Cerebellar nuclear complex (tissue), 1 donor: ENCODE results near the gene EXOC6B.
"Not testable (repeated sequence)": the region's sequence is repeated elsewhere in the genome, so short reads cannot be mapped to it uniquely, and the experiment has no call there.

Source experiments
- DNase-seq, 2 experiments: peaks; one replicate each; lab custom pipeline; 2025; lab: John Stamatoyannopoulos, UW

The EXOC6B gene

GRCh38 chr2:72431737-72432136 lies 394.1 kb downstream of the EXOC6B start:
- no peak for DNase-seq

DNA sequence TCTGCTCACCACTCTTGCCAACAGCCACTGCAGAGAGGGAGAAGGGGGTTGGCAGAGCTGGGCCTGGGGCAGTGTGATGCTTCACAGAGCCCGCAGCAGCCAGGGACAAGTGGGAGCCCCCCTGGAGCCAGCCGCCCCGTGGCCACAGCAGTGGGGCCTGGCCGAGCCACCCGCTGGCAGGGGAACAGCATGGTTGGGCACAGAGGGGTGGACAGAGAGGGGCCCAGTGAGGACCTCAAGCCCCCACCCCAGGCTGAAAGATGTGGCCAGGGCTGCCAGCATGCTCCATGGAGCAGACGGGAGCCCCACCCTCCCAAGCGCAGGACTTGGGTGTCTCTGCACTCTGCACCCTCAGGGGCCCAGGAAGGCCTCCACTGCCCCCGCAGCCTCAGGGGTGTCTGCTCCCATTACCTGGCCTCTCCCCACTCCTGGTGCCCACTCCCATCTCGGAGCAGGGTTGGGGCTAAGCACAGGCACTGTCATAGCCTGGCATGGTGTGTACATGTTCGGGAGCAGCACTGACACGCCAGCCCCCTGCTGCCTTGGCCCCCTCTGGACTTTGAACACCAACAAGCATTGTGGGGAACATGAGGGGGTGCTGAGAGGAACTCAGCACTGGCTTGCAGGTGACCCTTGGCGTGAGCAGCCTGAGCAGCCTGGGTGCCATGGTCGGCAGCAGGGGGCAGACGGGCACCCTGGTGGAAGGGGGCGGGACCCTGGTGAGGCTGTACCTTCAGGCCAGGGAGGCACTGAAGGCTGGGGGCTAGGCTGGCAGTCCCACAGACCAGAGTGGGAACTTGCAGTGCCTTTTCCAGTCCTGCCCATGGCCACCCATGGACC lies 398.6 kb downstream of the EXOC6B start:
- no peak for DNase-seq

GRCh38 chr2:72425996-72426395 lies 399.8 kb downstream of the EXOC6B start:
- DNase-seq = no peak

DNA sequence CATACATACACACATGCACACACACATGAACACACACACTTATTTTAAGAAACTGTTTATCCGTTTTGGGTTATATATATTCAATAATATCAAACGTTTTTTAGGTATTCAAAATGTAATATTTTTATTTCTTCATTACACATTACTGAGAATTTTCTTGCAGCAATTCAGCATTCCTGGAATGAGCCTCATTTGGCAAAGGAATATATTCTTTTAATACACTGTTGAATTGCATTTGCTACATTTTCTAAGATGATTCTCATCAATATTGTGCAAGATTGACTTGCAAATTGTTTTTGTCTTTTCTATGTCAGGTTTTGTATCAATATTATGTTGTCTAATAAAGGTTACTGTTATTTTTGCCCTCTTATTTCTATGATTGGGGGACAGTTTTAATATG lies 402.1 kb downstream of the EXOC6B start:
- no peak for DNase-seq

DNA sequence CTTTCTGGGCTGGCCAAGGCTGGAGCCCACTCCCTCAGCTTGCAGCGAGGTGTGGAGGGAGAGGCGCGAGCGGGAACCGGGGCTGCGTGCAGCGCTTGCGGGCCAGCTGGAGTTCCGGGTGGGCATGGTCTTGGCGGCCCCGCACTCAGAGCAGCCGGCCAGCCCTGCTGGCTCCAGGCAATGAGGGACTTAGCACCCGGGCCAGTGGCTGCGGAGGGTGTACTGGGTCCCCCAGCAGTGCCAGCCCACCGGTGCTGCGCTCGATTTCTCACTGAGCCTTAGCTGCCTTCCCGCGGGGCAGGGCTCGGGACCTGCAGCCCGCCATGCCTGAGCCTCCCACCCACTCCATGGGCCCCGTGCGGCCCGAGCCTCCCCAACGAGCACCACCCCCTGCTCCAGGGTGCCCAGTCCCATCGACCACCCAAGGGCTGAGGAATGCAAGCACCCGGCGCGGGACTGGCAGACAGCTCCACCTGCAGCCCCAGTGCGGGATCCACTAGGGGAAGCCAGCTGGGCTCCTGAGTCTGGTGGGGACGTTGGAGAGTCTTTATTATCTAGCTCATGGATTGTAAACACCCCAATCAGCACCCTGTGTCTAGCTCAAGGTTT lies 404.0 kb downstream of the EXOC6B start:
- not testable (repeated sequence) for DNase-seq

DNA sequence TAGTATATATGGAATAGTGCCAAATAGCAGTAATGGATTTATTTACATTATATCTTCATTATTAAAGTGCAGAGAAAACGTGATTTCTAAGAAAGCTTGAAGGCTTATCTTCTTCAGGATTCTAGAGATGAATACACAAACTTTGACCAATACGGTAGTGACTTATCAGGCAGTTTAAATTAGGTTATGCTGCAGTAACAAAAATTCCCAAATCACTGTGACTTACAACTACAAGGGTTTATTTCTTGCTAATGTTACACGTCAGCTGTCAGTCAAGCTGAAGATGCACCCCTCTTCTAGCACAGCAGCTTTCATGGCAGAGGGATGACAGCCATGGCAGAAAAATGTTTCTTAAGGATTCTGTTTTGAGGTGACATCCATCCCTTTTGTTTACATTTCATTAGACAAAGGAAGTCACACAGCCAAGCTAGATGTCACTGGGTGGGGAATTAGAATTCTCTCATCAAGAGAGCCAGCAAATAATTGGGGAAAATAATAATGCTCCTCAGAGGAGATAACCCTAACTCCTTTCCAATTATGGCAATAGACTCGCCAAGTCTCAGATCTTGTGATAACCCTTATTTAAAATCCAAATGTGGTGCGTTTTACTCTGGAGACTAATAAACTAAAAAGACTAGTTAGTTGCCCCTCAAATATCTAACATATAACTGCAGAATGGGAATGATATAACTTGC lies 409.9 kb downstream of the EXOC6B start:
- DNase-seq = no peak

DNA sequence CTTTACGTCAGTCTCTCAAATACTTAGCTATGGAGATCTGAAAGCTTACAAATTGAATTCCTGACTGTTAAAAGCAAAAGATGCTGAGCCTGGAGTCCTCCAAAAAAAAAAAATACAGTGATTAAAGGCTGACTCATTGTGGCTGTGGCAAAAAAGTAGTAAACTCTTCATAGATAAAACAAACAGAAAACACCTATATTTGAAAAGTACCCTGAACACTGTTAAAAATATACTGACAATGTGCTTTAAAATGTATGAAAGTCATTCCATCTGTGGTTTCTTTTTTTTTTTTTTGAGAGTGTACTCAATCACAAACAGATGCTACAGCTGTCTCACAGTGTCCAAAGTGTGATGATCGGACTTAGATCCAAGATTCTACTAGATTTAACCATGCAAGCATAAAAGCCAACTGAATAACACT lies 410.6 kb downstream of the EXOC6B start:
- DNase-seq = no peak

DNA sequence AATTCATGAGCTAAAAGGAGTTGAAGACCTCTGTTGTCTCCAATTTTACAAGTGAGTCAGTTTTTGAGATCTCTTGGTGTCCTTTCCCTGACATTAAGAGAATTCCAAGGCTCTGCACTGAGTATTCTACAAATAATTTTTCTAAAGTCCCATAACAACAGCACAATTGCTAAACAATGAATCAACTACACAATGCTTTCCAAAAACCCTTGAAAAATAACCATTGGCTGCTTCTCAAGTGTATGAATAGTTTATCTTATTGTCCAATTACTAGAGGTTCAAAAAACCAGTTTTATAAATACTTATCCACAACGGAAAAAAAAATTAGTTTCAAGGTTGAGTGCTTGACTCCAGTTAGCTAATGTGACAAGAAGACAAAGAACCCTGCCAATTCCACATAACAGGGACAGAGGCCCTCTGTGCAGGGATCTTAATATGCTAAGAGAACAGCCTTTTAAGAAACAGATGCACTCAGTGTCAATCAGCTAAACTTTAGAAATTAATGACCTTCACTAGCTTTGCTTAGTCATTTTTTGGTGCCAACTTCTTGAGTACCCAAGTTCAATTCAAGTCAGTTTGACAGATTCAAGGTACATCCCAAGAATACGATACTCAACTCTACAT lies 411.6 kb downstream of the EXOC6B start:
- DNase-seq = no peak

- DNase-seq = no peak
These were observed 412.1 kb downstream of the EXOC6B start for GRCh38 chr2:72413716-72414115.

DNA sequence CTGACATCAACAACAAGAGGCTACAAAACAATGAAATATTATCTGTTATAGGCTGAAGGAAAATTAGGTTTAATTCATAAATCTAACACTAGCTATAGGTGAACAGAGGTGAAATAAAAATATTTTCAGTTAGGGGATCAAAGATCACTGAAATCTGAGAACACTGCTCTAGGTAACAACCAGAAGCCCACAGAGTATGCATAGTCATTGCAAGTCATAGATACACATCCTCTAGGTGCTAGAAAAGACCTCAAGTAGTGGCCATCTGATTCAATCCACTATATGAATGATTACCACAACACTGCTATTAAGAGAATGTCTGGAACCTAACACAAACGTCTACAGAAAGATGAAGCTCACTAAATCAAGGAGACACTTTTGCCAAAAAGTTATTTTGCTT lies 413.6 kb downstream of the EXOC6B start:
- no peak for DNase-seq

- DNase-seq = no peak
These were observed 426.0 kb downstream of the EXOC6B start for GRCh38 chr2:72399879-72400278.

DNA sequence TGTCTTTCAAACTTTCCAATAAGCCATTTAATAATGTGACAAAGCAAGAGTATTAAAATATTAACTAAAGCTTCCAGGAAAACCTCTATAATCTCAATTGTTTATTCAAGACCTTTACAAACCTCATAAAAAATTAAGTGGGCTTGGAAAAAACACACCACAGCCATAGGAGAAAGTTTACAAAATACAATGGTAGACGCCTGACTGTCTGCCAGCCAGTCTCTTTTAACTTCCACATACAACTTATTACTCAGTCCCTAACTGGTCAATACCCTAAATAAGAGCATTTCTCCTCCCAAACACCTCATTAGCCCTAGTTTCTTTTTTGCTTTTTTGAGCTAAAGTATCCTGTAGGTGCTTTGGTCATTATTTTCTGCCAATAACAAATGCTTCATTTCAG lies 430.7 kb downstream of the EXOC6B start:
- no peak for DNase-seq

GRCh38 chr2:72394541-72395070 lies 431.2 kb downstream of the EXOC6B start:
- no peak for DNase-seq

DNA sequence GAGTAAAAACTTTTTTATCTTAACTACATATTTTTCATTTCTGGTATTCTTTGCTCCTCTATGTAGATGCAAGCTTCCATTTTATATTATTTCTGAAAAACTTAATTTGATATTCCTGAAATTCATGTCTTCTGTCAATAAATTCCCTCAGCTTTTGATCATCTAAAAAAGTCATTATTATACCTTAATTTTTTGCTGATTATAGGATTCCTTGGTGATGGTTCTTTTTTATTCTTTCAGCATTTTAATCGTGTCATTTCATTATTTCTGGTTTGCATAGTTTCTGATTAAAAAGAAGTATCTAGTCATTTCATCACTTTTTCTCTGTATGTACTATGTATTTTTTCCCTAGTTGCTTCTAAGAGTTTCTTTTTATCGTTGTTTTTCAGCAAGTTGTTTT lies 436.4 kb downstream of the EXOC6B start:
- DNase-seq = no peak

GRCh38 chr2:72388263-72388662 lies 437.6 kb downstream of the EXOC6B start:
- no peak for DNase-seq

DNA sequence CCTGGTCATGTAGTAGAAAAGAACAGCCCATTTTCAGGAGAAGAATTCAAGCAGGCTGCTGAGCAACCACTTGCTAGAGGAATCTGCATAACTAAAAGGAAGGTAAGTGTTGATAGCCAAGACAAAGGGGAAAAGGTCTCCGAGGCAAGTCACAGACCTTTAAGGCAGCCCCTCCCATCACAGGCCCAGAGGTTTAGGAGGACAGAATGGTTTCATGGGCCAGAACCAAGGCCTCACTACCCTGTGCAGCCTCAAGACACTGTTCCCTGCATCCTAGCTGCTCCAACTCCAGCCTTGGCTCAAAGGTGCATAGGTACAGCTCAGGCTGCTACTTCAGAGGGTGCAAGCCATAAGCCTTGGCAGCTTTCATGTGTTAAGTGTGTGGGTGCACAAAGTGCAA lies 439.5 kb downstream of the EXOC6B start:
- no peak for DNase-seq

DNA sequence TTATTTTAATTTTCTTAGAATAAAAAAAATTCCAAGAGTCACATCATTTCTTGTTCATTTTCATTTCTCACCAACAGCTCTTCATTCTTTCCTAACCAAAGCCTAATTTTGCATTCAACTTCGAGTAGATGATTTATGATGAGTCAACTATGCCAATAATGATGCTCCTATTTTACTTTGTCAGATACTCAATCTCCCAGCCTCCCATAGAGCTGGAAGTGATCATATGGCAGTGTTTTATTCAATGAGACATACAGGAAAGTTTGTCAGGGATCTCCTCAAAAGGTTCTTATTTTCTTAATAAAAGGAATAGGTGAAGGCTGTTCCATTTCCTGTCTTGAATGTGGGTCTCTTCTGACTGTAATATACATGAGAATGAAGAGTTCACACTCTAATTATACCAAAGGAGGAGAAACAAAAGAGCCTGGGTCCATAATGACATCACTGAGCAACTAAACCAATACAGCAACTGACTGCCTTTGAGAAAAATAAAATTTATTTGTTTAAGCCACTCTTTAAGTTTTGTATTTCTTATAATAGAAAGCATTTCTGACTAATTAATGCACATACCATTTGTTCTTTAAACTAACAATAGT lies 447.0 kb downstream of the EXOC6B start:
- no peak for DNase-seq

GRCh38 chr2:72367530-72368225 lies 458.2 kb downstream of the EXOC6B start:
- no peak for DNase-seq

- DNase-seq = no peak
These were observed 462.4 kb downstream of the EXOC6B start for GRCh38 chr2:72363406-72363805.

DNA sequence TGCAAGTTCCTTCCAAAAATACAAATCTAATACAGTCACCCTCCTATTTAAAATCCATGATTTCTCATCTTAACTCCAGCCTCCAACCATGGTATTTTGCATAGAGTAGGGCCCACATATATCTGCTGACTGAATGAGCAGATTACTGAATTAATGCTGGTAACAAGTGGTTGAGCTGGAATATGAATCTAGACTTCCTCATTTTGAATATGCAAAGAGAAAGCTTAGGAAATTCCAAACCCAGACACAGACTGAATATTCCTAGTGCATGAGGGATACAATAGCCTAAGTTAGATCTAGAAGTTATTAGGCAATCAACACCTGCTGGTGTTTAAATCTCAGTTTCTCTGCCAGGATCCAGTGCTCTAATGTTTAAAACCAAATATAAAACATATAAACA lies 463.1 kb downstream of the EXOC6B start:
- no peak for DNase-seq

DNA sequence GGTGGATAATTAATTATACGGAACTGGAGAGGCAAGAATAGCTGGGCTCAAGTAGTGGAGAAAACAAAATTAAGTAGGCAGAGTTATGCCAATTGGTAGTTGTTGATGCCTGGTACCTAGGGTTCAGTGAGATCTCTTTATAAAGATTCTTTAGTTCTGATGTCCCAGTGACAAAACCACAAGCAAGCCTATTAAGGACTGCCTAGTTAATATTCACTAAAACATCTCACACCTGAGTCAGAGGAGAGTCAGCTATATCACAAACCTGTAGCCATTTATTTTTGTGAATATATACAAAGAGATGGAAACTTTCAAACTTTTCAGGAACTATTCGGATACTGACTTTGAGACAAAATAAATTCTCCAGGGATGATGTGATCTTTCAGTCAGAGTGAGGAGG lies 464.3 kb downstream of the EXOC6B start:
- DNase-seq = no peak
